HG02973 (cell line): Measurements from ENCODE around the gene CLEC19A.

Experiments
- ATAC-seq: cut with Tn5 transposase; IDR thresholded peaks from one replicate; pipeline ENCODE4 v1.9.1; 2021; ENCODE audit warnings: moderate library complexity; ENCODE audit not compliant: unreplicated experiment

The CLEC19A gene

DNA sequence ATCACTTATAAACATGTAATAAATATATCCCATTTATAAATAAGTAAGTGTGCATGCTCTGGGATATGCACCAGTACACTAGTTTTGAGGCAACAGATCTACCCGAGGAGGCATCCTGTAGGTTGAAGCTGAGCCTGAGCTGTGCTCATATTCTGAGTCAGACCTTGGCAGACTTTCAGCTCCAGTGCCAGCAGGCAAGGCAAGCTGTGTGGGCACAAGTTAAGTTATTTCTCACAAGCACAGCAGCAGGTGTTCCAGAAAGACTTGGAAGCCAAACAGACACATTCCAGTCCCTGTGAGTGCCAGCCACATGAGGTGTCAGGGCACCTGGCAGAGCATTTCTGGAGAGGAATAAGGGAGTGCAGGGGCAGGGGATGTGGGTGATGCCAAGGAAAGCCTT, 1.3 kb upstream of the CLEC19A start:
- ATAC-seq: no peak

DNA sequence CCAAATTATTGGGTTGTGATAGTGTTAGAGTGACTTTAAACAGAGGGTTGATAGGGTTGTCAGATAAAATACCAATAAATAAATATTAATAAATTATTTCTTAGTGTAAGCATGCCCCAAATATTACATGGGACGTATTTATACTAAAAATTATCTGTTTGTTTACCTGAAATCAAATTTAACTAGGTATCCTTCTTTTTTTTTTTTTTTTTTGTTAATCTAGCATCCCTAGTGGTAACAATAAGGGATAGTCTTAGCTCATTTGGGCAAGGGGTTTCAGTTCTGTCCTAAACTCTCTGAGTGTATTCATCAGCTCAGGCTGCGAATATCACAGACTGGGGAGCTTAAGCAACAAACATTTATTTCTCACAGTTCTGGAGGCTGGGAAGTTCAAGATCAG, 1.3 kb downstream of the CLEC19A start:
- no peak for ATAC-seq

DNA sequence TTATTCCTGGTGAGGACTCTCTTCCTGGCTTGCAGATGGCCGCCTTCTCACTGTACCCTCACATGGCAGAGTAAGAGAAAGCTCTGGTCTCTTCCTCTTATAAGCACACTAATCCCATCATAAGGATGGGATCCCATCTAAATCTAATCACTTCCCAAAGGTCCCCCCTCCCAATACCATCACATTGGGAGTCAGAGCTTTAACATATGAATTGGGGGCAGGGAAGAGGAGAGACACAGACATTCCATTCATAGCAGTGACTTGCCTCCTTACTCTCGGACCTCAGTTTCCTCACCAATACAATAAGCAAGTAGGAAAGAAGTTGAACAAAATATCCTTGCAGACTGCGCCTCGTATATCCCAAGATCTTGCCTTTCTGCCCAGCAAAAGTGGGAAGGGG, 1.7 kb downstream of the CLEC19A start:
- ATAC-seq: no peak

DNA sequence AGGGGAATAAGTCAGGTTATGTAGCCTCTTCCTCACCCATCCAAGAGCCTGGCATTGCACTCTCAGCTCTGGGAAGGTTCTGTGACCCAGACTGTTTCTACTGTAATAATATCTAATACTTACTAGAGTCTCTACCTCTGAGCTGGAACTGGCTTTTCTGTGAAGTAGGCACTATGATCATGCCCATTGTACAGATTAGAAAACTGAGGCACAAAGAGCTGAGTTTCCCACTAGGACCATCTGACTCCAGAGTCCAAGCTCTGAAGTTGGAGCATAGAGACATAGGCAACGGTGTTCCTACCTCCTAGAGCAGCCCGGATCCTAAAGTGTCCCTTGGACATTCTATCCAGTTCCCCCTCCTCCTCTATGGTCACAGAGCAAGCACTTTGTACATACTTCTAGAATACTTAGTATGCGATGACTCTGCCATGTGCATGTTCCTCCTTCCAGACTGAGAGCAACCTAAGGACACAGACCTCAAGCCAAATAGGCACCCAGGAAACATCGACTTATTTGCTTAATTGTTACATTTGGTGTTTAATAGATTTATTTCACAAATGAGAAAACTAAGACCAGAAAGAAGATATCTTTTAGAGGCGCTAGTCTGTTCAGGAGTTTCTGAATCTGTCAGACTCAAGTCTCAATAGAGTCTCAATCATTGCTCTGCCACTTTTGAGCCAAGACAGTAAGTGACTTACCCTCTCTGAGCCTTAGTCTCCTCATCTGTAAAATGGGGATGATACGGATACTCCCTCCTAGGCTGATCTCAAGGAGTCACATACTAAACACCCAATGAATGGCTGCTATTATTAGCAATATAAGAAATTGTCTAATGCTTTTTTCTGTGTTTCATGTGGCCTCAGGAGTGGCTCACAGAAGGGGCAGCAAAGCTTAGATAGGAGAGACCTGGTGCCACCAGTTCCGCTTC, 3.6 kb downstream of the CLEC19A start:
- no peak for ATAC-seq

DNA sequence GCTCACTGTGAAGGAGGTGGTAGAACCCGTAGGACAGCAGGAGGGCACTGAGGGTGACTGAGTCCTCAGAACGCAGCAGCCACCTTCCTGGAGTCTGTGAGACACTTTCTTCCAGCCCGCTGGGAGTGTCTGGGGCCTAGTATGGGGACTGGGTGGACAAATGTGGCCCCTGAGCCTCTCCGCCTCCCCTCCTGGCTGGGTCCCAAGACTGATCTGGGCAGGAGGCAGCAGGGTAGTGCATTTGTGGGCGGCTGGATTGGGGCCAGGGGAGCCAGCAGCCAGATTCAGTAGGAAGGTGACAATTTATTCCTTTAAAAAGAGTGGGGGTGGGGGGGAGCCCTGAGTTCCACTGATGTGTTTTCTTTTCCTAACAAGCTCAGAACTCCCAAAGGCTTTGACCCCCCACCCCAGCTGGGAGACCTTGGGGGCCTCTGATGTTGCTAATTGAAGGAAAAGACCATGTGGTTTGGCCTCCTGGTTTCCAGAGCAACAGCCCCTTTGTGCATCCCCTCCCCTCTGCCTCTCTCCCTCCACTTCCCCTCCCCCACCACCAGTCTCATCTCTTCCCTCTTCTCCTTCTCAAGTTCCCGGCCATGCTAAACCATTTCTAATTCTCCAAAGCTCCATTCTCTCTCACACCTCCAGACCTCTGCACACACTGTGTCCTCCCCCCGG, 4.4 kb downstream of the CLEC19A start:
- no peak for ATAC-seq

DNA sequence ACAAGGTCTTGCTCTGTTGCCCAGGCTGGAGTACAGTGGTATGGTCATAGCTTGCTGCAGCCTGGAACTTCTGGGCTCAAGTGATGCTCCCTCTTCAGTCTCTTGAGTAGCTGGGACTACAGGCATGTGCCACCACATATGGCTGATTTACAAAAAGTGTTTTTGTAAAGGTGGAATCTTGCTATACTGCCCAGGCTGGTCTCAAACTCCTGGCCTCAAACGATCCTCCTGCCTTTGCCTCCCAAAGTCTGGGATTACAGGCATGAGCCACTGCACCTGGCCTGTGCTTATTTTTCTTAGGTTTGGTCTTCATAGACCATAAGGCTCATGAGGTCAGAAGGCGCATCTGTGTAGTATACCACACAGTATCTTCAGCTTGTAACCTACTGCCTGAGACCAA, 5.3 kb downstream of the CLEC19A start:
- ATAC-seq: no peak

DNA sequence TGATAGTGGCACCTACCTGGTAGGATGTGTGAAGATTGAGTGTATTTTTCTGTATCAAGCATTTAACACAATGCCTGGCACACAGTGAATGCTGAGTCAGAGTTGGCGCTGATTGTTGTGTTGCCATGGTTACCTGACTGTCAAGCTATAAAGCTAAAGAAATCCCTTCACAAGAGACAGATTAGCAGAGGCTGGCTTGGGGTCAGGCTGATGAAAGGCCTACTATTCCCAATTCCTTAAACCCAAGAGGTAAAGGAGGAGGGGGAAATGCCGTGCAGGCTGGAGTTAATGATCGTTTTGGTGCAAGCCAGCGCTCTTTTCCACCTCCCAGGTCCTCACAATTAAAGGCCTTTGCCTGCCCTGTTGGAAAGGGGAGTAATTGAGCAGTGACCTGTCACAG, 5.9 kb downstream of the CLEC19A start:
- no peak for ATAC-seq

DNA sequence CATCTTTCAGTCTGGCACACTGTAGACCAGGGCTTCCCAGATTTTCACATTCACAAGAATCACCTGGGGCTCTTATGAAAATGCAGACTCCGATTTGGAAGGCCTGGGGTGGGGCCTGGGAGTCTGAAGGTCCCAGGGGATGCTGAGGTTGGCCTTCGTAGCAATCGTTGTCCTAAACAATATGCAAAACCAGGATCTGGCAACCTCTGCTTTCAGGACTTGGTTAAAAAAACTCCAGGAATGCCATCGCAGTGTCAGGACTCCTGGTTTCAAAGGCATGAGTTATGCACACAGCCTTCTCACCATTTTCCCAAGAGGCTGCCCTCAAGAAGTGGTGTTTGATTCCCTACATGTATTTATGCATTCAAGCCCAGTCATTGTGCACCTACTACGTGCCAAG, 6.7 kb downstream of the CLEC19A start:
- no peak for ATAC-seq

DNA sequence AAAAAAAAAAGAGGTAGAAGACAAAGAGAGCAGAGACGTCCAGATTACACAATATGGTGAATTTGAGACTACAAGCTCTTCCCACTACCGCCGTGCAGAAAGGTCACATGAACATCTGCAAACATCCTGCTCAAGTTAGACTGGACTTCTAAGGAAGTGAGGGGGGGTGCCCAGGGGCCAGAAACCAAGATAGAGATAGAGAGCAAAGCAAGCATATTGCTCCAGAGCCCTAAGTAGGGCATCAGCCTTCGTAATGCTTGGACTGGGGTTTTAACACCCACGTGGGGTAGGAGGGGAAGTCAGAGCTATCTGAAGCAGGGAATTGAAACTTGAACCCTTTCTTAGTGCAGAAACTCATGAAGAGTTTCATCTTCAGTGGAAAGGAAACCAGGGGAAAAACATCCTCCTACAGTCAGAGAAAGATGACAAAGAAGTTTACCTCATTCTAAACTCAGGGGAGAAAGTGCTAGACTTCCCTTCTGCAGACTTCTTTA, 8.7 kb downstream of the CLEC19A start:
- ATAC-seq: peak; percentile 74

DNA sequence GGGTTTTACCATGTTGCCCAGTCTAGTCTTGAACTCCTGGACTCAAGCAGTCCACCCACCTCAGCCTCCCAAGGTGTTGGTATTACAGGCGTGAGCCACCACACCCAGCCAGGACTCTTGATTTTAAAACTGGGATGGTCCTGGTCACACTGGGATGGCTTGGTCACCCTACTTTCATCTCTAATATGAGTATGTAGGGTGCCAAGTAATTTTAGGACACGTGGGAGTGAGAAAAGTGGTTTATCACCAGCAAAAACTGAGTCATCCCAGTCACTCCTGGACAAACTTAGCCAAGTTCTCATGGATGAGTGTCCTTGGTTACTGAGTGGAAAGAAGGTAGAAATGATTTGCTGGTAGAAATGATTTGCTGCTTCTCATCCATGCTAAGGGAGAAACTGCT, 9.9 kb downstream of the CLEC19A start:
- no peak for ATAC-seq

DNA sequence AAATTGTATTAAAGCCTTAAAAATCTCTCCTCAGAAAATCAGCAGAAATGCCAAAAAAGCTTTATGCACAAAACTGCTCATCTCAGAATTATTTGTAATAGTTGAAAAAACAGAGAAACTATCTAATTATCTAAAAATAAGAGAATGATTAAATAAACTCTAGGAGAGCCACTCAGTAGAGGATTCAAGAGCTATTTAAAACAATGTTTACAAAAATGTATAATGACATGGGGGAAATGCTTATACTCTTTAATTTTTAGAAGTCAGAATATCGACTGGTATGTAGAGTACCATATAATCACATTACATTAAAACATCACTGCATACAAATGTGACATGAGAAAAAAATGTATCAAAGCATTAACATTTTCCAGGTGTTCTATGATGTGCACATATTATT, 11.9 kb downstream of the CLEC19A start:
- ATAC-seq: no peak

DNA sequence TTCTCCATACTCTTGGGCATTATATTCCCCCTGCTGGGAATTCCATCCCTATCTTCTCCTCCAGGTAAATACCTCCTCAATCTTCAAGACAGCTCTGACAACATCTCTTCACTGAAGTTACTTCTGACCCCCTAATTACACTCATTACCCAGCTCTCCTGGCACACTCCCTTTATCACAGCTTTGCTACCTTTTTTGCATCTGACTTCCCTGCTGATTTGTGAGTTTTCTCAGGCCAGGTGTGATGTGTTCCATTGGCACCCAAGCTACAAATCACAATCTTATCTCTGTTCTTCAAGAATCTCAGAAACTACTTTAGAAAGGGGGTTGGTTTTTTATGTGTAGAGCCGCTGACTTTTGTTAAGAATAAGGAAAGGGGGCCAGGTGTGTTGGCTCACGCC, 14.0 kb downstream of the CLEC19A start:
- no peak for ATAC-seq

DNA sequence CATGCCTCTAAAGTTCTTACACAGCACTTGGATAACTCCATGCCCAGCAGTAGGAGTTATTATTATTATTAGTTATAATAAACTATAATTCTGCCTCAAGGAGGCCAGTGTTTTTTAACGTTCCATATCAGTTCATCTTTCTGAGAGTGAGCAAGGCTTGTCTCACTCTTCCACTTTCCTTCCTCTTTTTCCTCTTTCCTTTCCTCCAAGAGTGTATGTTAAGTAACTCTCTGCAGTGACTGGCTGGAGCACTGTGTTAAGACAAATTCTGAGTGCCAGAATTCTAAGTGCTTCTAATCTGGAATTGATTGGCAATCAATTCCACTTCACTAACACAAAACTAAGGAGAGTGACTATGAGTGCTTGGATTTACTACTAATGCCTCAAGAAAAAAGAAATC, 16.4 kb downstream of the CLEC19A start:
- ATAC-seq: no peak

DNA sequence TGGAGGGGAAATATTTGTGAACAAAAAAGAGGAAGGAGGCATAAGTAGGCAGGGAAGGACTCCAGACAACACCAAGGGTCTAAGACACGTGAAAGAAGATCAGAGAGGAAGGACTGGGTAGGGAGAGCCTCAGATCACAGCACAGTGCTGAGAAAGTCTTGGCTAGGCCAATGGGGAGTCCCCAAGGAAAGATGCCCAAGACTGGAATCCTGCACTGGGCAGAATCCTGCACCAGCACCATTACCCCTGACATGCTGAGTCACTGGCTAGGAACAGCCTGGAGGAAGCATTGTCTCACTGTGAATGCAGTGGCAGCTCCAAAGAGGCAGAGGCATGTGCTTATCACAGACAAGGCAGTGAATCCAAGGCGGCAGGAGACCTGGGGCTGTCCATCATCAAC, 19.2 kb downstream of the CLEC19A start:
- no peak for ATAC-seq

DNA sequence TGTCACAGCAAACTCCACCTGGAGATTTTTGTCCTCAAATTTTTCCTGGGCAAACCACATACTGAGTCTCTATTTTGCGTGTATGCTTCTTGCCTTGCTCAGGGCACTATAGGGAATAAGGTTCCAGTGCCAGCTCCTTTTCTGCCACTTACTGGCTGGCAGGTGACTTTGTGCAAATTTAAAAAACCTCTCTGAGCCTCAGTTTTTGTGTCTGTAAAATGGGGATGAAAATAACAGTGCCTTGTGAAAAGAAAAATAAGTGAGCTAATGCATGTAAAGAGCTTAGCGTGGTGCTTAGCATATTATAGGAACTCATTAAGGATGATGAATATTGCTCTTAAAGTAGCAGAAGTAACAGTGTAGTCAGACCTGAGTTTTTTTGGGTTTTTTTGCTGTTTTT, 19.9 kb downstream of the CLEC19A start:
- no peak for ATAC-seq

DNA sequence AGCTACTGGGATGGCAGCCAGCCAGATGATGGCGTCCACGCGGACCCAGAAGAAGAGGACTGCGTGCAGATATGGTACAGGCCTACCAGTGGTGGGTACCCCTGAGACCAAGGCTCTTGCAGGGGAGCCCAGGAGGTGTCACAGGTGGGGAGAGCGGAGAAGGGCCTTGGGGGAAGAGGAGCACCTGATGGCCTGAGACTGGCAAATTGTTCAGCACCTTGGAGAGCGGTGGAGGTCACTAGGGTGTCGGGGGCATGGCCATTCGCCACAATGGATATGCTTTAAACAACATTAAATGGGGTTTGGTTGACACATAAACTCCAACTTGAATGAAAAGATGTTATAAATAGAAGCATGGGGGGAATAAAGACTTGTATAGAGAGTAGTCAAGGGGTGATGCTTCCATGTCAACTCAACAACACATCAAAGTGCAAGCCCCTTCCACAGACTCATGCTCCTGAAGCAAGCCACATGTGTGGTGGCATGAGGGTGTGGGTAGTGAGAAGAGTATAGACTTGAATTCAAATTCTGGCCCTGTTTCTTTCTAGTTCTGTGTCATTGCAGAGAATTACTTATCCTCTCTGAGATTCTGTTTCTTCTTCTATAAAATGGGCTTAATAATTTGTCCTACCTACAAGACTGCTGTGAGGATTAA, 22.2 kb downstream of the CLEC19A start:
- ATAC-seq: no peak

DNA sequence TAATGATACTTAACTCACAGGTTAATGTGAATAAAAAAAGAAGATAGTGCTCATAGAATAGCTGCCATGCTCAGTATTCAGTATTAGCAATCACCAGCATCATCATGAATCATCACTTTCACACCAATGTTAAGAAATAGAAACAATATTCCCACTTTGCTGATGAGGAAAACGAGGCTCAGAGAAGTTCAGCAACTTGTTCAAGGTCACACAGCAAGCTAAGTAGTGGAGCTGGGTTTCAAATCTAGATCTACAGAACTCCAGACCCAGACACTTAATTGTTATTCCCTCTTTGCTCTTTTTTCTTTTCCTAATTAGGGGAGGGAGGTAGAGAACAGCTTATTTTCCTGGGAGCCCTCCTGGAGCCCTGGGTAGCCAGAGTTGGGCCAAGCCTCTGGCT, 22.9 kb downstream of the CLEC19A start:
- ATAC-seq: no peak

DNA sequence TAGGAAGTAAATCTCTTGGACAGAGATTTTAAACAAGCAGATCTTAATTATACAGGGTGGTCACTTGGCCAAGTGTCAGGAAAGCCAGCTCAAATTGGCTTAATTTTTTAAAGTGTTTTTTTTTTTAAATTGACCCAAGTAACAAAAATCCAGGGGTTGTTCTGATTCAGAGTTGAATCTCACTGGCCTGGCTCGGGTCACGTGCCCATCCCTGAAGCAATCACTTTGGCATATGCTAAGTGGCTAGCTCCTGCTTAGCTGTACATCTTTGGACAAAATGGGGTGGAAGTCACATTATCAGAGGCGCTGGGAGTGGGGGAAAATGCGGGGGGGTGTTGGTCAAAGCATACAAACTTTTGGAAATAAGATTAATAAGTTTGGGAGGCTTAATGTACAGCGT, 23.6 kb downstream of the CLEC19A start:
- no peak for ATAC-seq

DNA sequence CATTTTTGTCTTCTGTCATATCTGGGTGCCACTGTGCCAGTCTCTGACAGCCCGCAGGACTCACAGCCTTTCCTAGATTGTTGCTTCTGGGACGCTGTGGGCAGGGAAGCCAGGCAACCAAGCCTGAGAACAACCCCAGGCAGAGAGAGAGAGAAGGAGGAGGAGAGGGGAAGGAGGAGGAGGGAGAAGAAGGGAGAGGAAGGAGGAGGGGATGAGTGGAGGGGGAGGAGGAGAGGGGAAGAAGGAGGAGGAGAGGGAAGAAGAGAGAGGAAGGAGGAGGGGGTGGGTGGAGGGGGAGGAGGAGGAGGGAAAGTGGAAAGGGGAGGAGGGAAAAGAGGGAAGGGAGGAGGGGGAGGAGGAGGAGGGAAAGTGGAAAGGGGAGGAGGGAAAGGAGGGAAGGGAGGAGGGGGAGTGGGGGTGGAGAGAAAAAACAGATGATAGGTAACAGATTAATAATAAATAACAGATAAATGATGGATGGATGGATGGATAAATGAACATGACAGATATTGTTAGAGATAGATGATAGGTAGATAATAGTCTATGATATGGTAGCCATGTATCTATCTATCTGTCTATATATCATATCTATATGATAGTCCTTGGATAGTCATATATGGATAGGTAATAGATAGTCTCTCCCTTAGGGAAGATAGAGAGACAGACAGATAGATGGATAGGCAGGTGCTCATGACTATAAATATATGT, 29.3 kb downstream of the CLEC19A start:
- no peak for ATAC-seq

DNA sequence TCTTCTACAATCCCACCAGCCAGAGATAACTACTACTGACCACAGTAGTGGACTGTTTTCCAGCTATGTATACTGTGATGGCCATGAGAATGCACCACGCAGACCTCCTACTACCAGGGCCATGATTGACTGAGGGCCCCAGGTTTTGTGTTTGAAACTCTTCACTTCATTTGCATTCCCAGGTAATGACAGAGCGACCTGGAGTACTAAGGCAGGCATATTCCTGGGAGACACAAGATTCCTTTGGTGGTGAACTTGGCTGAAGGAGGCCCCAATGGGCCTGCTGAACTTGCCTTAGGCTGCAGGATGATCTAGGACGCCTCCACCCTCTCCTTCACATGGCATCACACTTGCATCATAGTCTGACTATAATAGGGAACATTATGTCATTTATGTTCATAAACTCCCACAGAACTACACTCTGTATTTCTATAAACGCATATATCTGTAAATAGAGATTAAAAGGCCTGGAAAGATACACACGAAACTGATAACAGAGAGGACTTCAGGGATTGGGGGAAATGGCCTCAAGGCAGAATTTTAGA, 30.4 kb downstream of the CLEC19A start:
- no peak for ATAC-seq

DNA sequence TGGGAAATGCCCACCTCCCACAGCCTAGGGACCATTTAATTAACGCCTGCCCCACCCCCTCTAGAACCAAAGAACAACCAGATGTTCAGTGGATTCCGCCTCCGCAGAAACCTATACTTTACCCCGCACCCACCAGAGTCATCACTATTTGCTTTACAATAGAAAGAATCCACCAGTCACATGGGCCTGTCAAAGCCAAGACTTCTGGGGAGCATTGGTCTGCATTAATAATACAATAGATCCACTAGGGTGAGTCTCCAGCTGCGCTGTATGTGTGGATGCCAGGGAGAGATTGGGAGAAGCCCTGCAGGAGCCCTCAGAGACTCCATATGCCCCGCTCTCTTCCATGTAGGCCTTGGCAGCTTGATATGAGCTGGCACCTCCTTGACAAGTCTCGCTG, 31.3 kb downstream of the CLEC19A start:
- no peak for ATAC-seq
